Endothelial cell of hepatic sinusoid (primary cell): ENCODE results near the gene KRT35.

Experiments used
- in situ Hi-C: cut with HindIII; loops from 2 replicates; pipeline ENCODE4 v1.10.0; 2017; ENCODE audit warnings: low sequenced_read_pairs

The KRT35 gene

GRCh38 chr17:41428591-41429291, 52.2 kb downstream of the KRT35 start:
- in situ Hi-C loops: no loop called here
